Liver (tissue), 3 donors: Measurements from ENCODE around the gene ETS1.
A peak's percentile ranks its signal among the peaks of the same experiment; 100 is the strongest.

Experiments used
- EGR1 ChIP-seq, 2 donors: IDR thresholded peaks; 2 replicates each; pipeline ENCODE4 v1.6.1; 2016 to 2018; ENCODE audit warnings: antibody characterized with exemption in 2 of 2, low read depth in 2 of 2
- HNF4A ChIP-seq, 2 donors: conservative IDR thresholded peaks; 2 replicates each; pipeline ENCODE4 v1.6.1; 2016; ENCODE audit warnings: antibody characterized with exemption in 2 of 2, mild to moderate bottlenecking in 2 of 2
- RAD21 ChIP-seq, 2 donors: IDR thresholded peaks; 2 replicates each; pipeline ENCODE4 v1.6.1; 2016; ENCODE audit warnings: antibody characterized with exemption in 2 of 2, mild to moderate bottlenecking in 2 of 2
- REST ChIP-seq: IDR thresholded peaks from 2 replicates; pipeline ENCODE4 v1.6.1; 2016; ENCODE audit warnings: antibody characterized with exemption, mild to moderate bottlenecking
- TF ChIP-seq, protein P1 (sequence below): fragments of 150-350 bp; IDR thresholded peaks from 2 replicates; pipeline ENCODE4 v1.5.1; 2017; ENCODE audit warnings: improper control_type of control experiment, low read depth, low read length; ENCODE audit not compliant: missing input control
- TF ChIP-seq, protein P2 (sequence below): IDR thresholded peaks from 2 replicates; pipeline ENCODE4 v1.6.1; 2016; ENCODE audit warnings: antibody characterized with exemption
- donor health status: healthy.
- donor health status: healthy.

- TF ChIP-seq, protein P1, sequence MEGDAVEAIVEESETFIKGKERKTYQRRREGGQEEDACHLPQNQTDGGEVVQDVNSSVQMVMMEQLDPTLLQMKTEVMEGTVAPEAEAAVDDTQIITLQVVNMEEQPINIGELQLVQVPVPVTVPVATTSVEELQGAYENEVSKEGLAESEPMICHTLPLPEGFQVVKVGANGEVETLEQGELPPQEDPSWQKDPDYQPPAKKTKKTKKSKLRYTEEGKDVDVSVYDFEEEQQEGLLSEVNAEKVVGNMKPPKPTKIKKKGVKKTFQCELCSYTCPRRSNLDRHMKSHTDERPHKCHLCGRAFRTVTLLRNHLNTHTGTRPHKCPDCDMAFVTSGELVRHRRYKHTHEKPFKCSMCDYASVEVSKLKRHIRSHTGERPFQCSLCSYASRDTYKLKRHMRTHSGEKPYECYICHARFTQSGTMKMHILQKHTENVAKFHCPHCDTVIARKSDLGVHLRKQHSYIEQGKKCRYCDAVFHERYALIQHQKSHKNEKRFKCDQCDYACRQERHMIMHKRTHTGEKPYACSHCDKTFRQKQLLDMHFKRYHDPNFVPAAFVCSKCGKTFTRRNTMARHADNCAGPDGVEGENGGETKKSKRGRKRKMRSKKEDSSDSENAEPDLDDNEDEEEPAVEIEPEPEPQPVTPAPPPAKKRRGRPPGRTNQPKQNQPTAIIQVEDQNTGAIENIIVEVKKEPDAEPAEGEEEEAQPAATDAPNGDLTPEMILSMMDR: peak; percentile 26
- TF ChIP-seq REST: no peak
- TF ChIP-seq RAD21 (IDR thresholded peaks at IDR 0.05): peak; percentile 54 to 68
- no peak for TF ChIP-seq EGR1 (IDR thresholded peaks at IDR 0.05; ENCODE audit: low read depth in 2 of 2)
- TF ChIP-seq, protein P2, sequence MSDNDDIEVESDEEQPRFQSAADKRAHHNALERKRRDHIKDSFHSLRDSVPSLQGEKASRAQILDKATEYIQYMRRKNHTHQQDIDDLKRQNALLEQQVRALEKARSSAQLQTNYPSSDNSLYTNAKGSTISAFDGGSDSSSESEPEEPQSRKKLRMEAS: no peak
- TF ChIP-seq HNF4A (conservative IDR thresholded peaks at IDR 0.05): no peak
Observed at GRCh38 chr11:128555606-128556005, 31.8 kb downstream of the ETS1 start.
